ENCODE results near the gene PRKCH.

PRKCH gene

DNA sequence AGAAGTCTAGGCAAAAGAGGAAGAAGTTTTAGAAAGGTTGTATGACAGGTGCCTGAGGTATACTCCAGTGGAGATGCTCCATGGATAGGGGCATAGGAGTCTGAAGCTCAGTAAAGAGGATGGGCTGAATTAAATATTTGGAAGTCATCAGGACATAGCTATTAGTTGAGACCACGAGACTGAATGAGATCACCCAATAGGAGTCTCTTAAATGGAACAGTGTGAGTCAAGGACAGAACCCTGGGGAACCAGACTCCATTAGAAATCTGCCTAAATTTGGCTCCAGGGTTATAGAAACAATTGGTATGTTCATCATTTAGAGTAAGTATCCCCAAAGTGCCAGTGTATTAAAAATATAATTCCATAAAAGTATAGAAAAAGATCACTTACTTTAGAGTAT lies 172.6 kb downstream of the PRKCH start:
- no peak overlapping the region for H3K27ac ChIP-seq (ENCODE audit: low read depth, low read length)
- no peaks in the 10 kb centered on the region for H3K9me3 ChIP-seq (ENCODE audit: insufficient read depth, low read depth, low read length)
- WGBS, result 93% methylated on average over 1 of the region's 1 CpG
- no peak overlapping the region for H3K4me3 ChIP-seq (ENCODE audit: low read length)
- H3K27me3 ChIP-seq (ENCODE audit: insufficient read depth, low read length), result no peaks in the 10 kb centered on the region
- H3K9ac ChIP-seq (ENCODE audit: low read depth, low read length), result no peak overlapping the region
- no peaks in the 10 kb centered on the region for H3K36me3 ChIP-seq (ENCODE audit: insufficient read depth, low read length)
- peaks cover 16% of the 10 kb centered on the region for H3K4me1 ChIP-seq (ENCODE audit: insufficient read depth, low read length)

DNA sequence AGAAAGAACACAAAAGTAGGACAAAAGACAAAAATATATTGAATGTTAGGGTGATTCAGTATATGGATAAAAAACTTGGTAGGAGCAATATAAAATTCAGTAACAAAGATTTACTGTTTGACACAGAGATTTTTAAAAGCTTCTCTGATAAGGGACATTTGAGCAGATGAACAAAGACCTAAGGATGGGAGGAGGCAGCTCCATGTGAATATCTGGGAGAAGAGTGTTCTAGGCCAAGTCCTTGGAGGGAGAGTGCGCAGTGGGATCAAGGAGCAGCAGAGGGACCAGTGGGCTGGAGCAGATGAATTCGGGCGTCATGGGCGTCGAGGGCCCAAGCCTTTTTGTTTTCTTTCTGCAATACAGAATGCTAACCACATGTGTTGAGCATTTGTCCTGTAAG lies 174.4 kb downstream of the PRKCH start:
- Histone ChIP-seq H3K27ac (ENCODE audit: low read depth, low read length) (no peak overlapping the region), H3K4me1 (ENCODE audit: insufficient read depth, low read length) (peaks cover 14% of the 10 kb centered on the region), H3K4me3 (ENCODE audit: low read length) (no peak overlapping the region), H3K9ac (ENCODE audit: low read depth, low read length) (no peak overlapping the region), H3K9me3 (ENCODE audit: insufficient read depth, low read depth, low read length) (no peaks in the 10 kb centered on the region), H3K36me3 (ENCODE audit: insufficient read depth, low read length) (no peaks in the 10 kb centered on the region), H3K27me3 (ENCODE audit: insufficient read depth, low read length) (no peaks in the 10 kb centered on the region)
- 98% methylated on average over 5 of the region's 5 CpGs for WGBS

DNA sequence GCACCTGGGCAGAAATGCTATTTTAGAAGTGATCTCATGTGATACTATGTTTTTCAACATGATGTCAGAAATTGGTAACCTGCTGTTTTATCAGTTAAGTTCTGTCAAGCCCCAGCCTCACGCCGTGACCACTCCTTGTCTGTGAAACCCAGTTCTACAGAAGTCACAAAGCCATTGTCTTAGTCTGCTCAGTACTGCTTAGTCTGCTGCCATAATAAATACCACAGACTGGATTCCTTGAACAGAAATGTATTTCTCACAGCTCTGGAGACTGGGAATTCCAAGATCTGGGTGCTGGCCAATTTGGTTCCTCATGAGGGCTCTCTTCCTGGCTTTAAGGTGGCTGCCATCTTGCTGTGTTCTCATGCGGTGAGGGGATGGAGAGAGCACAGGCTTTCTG lies 176.9 kb downstream of the PRKCH start:
- no peaks in the 10 kb centered on the region for H3K27me3 ChIP-seq (ENCODE audit: insufficient read depth, low read length)
- H3K27ac ChIP-seq (ENCODE audit: low read depth, low read length), result no peak overlapping the region
- H3K4me3 ChIP-seq (ENCODE audit: low read length), result no peak overlapping the region
- WGBS, result 33% methylated on average over 3 of the region's 3 CpGs
- H3K36me3 ChIP-seq (ENCODE audit: insufficient read depth, low read length), result no peaks in the 10 kb centered on the region
- peaks cover 39% of the 10 kb centered on the region for H3K4me1 ChIP-seq (ENCODE audit: insufficient read depth, low read length)
- H3K9me3 ChIP-seq (ENCODE audit: insufficient read depth, low read depth, low read length), result no peaks in the 10 kb centered on the region
- no peak overlapping the region for H3K9ac ChIP-seq (ENCODE audit: low read depth, low read length)

DNA sequence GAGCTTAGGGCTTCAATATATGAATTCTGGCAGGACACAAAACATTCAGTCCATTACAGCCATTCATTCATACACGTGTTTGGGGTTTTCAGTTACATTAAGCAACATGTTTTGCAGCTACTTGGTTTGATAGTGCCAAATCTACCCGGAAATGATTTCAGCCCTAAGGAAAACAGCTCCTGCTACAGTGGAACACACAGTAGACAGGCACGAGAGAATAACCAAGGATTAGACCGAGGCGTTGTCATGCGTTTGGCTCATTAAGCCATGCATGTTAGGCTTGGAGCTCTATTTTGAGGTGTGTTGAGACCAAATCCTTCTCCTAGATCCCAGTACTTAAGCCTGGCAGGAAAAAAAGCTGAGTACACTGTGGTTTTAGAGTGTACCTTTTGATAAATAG lies 177.4 kb downstream of the PRKCH start:
- Histone ChIP-seq H3K27ac (ENCODE audit: low read depth, low read length) (no peak overlapping the region), H3K9me3 (ENCODE audit: insufficient read depth, low read depth, low read length) (no peaks in the 10 kb centered on the region), H3K4me3 (ENCODE audit: low read length) (no peak overlapping the region), H3K9ac (ENCODE audit: low read depth, low read length) (no peak overlapping the region), H3K27me3 (ENCODE audit: insufficient read depth, low read length) (no peaks in the 10 kb centered on the region), H3K36me3 (ENCODE audit: insufficient read depth, low read length) (no peaks in the 10 kb centered on the region), H3K4me1 (ENCODE audit: insufficient read depth, low read length) (peaks cover 44% of the 10 kb centered on the region)
- WGBS, result 69% methylated on average over 6 of the region's 6 CpGs

DNA sequence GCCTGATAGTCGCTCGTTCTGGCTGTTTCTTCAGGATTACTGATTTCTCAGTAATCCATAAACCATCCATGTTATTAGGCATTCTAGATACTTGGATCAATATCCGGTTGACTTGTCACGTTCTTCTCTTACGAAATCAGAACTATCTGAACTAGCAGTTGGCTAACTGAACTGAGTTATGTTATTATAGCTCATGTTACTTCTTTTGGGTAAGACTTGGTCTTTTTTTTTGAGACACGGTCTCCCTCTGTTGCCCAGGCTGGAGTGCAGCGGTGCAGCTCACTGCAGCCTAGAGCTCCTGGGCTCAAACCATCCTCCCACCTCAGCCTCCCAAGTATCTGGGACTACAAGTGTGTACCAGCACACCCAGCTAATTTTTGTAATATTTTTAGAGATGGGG lies 178.6 kb downstream of the PRKCH start:
- 96% methylated on average over 7 of the region's 7 CpGs for WGBS
- H3K9ac ChIP-seq (ENCODE audit: low read depth, low read length), result no peak overlapping the region
- no peak overlapping the region for H3K27ac ChIP-seq (ENCODE audit: low read depth, low read length)
- H3K9me3 ChIP-seq (ENCODE audit: insufficient read depth, low read depth, low read length), result no peaks in the 10 kb centered on the region
- no peak overlapping the region for H3K4me3 ChIP-seq (ENCODE audit: low read length)
- peaks cover 45% of the 10 kb centered on the region for H3K4me1 ChIP-seq (ENCODE audit: insufficient read depth, low read length)
- no peaks in the 10 kb centered on the region for H3K27me3 ChIP-seq (ENCODE audit: insufficient read depth, low read length)
- H3K36me3 ChIP-seq (ENCODE audit: insufficient read depth, low read length), result no peaks in the 10 kb centered on the region

DNA sequence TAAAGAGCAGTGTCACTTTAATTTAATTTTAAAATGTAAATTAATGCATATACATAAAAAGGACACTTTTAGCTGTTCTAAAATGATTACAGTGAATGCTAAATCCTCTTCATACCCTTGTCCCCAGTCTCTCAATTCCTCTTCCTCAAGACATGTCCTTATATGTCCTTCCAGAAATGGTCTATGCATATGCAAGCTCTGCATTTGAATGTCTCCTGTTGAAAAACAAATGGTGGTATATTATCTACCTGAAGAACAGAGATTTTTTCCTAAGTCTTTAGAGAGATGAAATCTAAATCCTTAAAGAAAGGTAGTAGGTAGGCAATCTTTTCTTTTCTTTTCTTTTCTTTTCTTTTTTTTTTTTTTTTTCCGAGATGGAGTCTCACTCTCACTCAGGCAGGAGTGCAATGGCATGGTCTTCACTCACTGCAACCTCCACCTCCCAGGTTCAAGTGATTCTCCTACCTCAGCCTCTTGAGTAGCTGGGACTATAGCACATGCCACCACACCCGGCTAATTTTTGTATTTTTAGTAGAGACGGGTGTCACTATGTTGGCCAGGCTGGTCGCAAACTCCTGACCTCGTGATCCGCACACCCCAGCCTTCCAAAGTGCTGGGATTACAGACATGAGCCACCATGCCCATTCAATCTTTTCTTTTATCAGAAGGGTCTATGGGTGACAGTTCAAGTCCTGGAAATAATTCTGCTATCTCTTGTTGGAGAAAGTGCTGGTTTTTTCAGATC lies 180.5 kb downstream of the PRKCH start:
- peak overlapping the region; percentile 93 for H3K27ac ChIP-seq (ENCODE audit: low read depth, low read length)

DNA sequence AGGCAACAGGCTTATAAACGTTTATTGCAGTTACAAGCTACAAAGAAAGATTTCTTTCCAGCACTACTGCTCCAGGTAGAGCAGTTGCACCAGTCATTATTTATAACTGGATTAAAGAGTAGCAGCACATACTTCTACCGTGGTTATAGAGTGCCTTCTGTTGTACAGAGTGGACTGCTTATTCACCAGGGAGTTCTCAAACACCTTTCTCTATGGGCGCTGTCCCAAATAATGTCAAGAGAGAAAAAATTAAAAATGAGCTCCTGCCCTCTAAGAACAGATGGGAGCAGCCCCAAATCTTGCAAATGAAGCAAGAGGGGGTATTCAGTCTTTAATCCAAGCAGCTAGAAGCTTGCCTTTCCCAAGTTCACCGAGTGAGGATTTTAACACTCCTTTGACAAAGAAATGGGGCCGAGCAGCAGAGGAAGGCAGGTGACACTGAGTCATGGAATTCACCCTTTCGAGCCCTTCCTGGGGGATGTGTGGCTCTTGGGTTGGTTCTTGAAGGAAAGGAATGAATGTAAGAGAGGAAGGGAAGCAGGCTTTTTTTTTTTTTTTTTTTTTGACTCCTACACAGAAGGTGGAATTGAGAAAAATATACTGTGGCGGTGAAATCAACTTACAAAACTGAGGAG lies 181.2 kb downstream of the PRKCH start:
- peak overlapping the region; percentile 59 for H3K9ac ChIP-seq (ENCODE audit: low read depth, low read length)
- no peaks in the 10 kb centered on the region for H3K36me3 ChIP-seq (ENCODE audit: insufficient read depth, low read length)
- WGBS, result 30% methylated on average over 7 of the region's 7 CpGs
- no peak overlapping the region for H3K4me3 ChIP-seq (ENCODE audit: low read length)
- no peaks in the 10 kb centered on the region for H3K27me3 ChIP-seq (ENCODE audit: insufficient read depth, low read length)
- peaks cover 58% of the 10 kb centered on the region for H3K4me1 ChIP-seq (ENCODE audit: insufficient read depth, low read length)
- peak overlapping the region; percentile 93 for H3K27ac ChIP-seq (ENCODE audit: low read depth, low read length)
- no peaks in the 10 kb centered on the region for H3K9me3 ChIP-seq (ENCODE audit: insufficient read depth, low read depth, low read length)

More for the DNA sequence above, 180.5 kb downstream of the PRKCH start:
- Histone ChIP-seq H3K9ac (ENCODE audit: low read depth, low read length) (peak overlapping the region; percentile 59), H3K36me3 (ENCODE audit: insufficient read depth, low read length) (no peaks in the 10 kb centered on the region), H3K27me3 (ENCODE audit: insufficient read depth, low read length) (no peaks in the 10 kb centered on the region), H3K4me3 (ENCODE audit: low read length) (no peak overlapping the region), H3K9me3 (ENCODE audit: insufficient read depth, low read depth, low read length) (no peaks in the 10 kb centered on the region), H3K4me1 (ENCODE audit: insufficient read depth, low read length) (peaks cover 58% of the 10 kb centered on the region)
- 78% methylated on average over 5 of the region's 6 CpGs for WGBS

DNA sequence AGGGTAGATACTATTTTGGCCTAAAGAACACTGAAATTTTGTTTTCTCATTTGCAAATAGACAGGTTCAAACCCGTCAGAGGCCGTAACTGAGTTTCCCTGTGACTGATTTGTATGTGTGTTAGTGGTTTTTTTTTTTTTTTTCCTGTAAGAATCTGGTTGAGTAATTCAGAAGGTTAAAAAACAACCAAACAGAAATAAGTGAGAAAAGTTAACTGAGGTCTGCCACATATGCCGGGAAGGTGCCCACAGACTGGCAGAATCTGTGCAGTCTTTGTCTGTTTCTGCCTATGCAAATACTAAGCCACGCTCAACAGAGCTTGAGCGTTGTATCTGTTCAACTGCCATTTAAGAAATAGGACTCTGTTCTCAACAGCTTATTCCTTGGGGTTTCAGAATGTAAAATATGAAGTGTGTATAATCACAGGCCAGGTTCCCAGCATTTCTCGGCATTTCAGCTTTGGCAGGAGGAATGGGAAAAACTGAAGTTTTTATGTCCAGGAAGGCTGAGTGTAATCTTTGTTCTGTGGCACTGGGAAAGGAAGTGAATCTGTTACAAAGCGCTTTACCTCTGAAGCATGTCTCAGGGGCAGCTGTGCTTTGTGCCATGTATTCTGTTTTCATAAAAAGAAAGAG lies 181.9 kb downstream of the PRKCH start:
- H3K4me3 ChIP-seq (ENCODE audit: low read length), result no peak overlapping the region
- WGBS, result 80% methylated on average over 7 of the region's 7 CpGs
- H3K9me3 ChIP-seq (ENCODE audit: insufficient read depth, low read depth, low read length), result no peaks in the 10 kb centered on the region
- H3K4me1 ChIP-seq (ENCODE audit: insufficient read depth, low read length), result peaks cover 62% of the 10 kb centered on the region
- H3K27me3 ChIP-seq (ENCODE audit: insufficient read depth, low read length), result no peaks in the 10 kb centered on the region
- no peaks in the 10 kb centered on the region for H3K36me3 ChIP-seq (ENCODE audit: insufficient read depth, low read length)
- peak overlapping the region; percentile 48; the same call in 1 of the 2 replicates for H3K9ac ChIP-seq (ENCODE audit: low read depth, low read length)
- H3K27ac ChIP-seq (ENCODE audit: low read depth, low read length), result peak overlapping the region; percentile 93

DNA sequence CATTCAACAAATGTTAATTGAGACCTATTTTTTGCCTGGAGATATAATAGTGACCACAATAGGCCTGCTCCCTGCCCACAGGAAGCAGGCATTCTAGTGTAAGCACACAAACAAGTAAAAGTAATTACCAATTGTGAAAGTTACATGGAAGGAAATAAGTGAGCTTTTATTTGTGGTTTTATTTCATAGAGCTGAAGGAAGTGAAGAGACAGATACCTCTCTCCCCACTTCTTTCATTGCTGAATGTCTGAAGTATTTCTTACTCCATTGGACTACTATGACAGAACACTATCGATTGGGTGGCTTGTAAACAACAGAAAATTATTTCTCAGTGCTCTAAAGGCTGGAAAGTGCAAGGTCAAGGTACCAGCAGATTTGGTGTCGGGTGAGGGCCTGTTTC lies 183.5 kb downstream of the PRKCH start:
- 95% methylated on average over 2 of the region's 2 CpGs for WGBS
- H3K36me3 ChIP-seq (ENCODE audit: insufficient read depth, low read length), result no peaks in the 10 kb centered on the region
- no peak overlapping the region for H3K27ac ChIP-seq (ENCODE audit: low read depth, low read length)
- H3K9ac ChIP-seq (ENCODE audit: low read depth, low read length), result no peak overlapping the region
- no peaks in the 10 kb centered on the region for H3K27me3 ChIP-seq (ENCODE audit: insufficient read depth, low read length)
- H3K4me3 ChIP-seq (ENCODE audit: low read length), result no peak overlapping the region
- peaks cover 52% of the 10 kb centered on the region for H3K4me1 ChIP-seq (ENCODE audit: insufficient read depth, low read length)
- no peaks in the 10 kb centered on the region for H3K9me3 ChIP-seq (ENCODE audit: insufficient read depth, low read depth, low read length)

DNA sequence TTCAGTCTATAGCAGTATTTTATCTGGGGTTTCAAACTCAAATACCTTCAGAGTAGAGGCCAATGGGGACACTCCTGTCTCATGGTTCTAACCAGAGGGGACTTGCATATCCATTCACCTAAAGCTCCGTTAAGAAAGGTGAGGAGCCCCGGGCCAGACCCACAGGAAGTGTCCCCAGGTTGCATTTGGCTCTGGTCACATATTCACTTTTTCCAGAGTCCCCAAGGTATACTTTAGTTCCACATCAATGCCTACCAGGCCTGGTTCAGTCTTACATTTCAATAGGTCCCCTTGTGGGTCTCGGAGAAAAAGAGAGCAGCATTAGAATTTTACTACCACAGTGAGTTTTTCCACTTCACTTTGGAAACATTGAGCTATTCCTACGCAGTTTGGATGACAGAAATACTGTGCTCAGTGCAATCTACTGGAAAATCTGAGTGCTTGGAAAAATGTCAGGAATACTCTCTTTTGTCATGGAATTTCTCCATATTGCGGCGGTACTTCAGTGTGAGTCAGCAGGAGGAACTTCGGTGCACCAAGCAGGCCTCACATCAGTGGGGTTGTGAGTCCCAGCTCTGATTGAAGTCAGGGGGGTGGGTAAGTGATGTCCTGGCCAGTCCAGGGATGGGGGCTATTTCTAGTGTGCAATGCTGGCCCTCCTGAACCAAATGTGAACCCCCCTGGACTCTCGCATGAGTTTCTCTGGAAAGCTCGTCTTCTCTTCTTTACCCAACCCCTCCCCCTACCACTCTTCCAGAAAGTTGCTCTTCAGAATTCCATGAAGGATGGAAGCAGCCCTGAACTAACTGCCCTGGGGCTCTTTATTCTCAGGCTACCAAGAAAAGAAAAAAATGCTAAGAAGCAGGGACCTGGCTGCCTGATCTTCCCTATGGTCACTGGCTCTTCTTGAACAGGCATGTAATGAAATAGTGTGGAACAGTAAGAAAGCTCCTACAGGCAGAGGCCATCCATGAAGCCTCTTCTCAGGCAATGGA lies 184.7 kb downstream of the PRKCH start:
- Histone ChIP-seq H3K4me3 (ENCODE audit: low read length) (no peak overlapping the region), H3K36me3 (ENCODE audit: insufficient read depth, low read length) (no peaks in the 10 kb centered on the region), H3K9ac (ENCODE audit: low read depth, low read length) (0 out of 2 replicates have a peak overlapping the region, but pooled peaks have one; percentile 18), H3K27me3 (ENCODE audit: insufficient read depth, low read length) (no peaks in the 10 kb centered on the region), H3K4me1 (ENCODE audit: insufficient read depth, low read length) (peaks cover 48% of the 10 kb centered on the region), H3K9me3 (ENCODE audit: insufficient read depth, low read depth, low read length) (no peaks in the 10 kb centered on the region), H3K27ac (ENCODE audit: low read depth, low read length) (peak overlapping the region; percentile 60)
- 63% methylated on average over 9 of the region's 9 CpGs for WGBS
